GM21619 (cell line): ENCODE results near the gene GRM7.

Experiments
- ATAC-seq: cut with Tn5 transposase; IDR thresholded peaks from one replicate; pipeline ENCODE4 v1.9.1; 2021; ENCODE audit not compliant: unreplicated experiment

The GRM7 gene

DNA sequence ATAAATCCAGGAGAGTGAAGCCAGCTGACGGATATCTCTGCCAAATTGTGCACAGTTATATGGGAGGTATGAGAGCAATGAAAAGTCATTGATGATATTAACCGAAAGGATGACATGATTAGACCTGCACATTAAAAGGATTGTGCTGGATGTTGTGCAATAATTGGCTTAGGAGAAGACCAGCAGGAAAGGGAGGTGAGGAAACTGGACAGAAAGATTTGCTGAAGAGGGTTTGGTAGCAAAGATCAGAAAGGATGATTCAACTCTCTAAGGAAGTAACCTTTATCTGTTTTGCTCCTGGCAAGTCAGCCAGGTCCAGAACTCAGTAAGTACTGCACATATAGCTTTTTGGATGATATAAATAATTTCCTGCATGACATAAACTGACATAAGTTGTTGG is 704.7 kb downstream of the GRM7 start:
- no peak for ATAC-seq

DNA sequence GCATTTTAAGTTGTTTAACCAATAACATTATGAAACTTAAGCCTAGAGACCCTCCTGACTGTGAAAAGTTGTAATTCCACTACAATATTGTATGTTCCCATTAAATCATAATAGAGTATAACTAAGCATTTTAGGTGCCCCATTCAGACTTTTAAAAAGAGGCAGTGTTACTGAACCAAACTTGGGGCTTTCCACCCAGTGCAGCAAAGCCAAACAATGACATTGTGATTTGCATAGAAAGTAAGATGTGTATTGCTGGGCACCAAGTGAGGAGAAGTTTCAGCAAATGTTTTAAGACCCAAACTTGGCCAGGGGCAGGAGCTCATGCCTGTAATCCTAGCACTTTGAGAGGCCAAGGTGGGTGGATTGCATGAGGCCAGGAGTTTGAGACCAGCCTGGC is 706.2 kb downstream of the GRM7 start:
- ATAC-seq, result no peak

- no peak for ATAC-seq
Measured at GRCh38 chr3:7568526-7569184, 707.7 kb downstream of the GRM7 start.

GRCh38 chr3:7573330-7573729 is 712.4 kb downstream of the GRM7 start:
- no peak for ATAC-seq

- ATAC-seq, result no peak
Measured at GRCh38 chr3:7574435-7574834, 713.5 kb downstream of the GRM7 start.

GRCh38 chr3:7576071-7576470 is 715.2 kb downstream of the GRM7 start:
- no peak for ATAC-seq

DNA sequence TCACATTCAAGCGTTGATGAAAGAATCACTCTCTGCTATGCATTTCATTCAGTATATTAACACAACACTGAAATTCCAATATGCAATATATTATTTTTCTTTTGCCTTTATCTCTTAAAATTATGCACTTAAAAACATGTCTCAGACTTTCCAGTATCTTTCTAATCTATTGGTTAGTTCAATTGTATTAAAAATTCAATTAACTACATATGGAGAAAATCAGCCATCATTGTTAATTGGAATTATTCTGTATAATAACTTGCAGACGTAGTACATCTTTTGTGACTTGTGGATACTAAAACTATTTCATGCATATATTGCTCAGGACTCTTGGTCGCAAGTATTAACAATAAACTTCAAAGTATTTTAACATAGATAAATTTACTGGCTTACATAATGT is 715.6 kb downstream of the GRM7 start:
- no peak for ATAC-seq

DNA sequence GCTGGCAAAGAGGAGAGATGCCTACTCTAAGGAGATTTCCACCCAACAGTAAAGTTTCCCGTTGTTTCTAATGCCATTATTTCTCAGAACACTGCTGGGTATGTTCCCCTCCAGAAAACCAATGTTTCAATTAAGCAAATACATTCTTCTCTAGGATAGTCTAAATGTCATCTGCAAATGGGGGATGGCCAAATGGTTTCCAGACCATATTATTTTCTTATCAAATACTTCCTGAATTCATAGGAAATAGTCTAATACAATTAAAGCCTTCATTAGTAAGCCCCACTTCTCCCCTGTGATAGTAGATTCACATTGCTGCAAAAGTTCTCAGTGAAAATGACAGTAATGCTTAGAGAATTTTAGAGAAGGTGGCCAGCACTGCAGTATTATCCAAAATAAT is 716.6 kb downstream of the GRM7 start:
- no peak for ATAC-seq

DNA sequence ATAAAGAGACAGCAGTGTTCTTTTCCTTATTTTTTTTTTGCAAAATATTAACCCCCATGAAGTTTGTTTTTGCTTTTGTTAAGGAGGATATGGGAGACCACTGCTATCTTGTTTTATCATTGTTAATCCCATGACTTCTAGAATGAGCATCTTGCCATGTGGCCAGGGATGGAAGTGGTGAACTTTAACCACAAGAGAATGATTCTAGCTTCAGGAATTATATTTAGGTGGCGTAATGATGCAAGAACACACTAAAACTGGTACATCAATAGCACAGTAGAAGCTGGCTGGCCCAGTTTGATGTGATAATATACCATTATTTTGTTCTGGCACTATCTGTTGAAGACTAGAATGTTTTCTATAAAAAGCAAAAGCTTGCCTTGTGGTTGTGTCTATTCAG is 720.9 kb downstream of the GRM7 start:
- no peak for ATAC-seq

DNA sequence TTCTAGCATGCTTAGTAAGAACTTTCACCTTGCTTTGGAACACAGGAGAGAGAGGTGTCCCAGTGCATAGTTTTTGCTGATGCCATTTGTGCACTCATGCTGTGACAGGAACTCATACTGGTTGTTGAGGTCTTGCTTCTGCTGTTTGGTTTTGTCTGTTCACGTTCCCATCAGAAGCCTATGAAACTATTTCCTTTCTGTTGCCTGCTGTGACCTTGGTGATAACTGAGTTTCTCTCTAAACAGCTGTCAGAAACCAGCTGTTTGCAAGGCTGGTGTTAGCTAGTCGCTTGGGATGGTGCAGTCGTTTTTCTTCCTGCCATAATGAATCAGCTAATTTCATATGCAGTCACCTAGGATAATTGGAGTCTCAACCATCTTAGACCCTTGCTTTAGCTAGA is 724.1 kb downstream of the GRM7 start:
- ATAC-seq, result no peak

DNA sequence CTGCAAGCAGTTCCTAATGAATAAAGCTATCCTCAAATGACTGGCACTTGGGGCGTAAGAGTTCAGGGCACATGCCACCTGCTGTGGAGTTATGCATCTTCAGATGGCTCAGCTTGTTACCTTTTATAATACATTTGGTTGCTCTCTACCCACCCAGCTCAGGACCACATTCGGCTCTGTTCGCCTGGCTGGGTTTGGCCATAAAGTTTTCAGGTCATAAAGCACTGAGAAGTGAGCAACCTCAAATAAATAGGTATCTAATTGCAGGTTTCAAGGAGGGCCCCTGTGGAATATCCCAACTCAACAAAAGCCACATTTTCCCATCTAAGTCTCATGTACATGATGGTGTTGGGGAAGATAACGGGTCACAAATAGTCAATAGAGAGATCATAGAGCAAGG is 727.3 kb downstream of the GRM7 start:
- no peak for ATAC-seq

DNA sequence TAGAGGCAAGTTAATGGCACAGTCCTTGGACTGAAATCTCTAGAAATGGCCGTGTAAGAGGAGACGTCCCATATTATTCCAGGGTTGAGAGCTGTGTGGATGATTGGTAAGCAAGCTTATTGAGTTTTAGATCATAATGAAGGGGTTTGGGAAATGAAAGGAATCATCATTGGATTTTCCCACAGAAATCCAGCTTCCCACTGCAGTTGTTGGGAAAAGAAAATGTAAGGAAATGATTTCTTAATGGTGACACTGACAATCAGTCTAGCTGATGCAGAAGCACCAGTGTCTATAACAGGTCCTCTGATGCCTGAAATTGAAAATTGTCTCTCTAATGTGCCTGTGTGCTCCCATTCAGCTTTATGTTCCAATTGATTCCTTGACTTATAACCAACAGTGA is 728.6 kb downstream of the GRM7 start:
- no peak for ATAC-seq

GRCh38 chr3:7602297-7602696 is 741.4 kb downstream of the GRM7 start:
- no peak for ATAC-seq

- no peak for ATAC-seq
Measured at GRCh38 chr3:7607083-7607482, 746.2 kb downstream of the GRM7 start.

DNA sequence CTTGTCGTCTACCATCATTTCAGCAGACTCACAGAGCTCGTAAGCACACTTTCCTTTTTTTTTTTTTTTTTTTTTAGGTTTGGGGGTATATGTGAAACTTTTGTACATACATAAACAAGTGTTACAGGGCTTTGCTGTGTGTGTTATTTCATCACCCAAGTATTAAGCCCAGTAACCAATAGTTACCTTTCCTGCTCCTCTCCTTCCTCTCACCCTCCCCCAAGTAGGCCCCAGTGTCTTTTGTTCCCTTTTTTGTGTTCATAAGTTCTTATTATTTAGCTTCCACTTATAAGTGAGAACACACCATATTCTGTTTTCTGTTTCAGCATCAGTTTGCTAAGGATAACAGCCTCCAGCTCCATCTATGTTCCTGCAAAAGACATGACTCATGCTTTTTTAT is 746.8 kb downstream of the GRM7 start:
- ATAC-seq, result no peak

DNA sequence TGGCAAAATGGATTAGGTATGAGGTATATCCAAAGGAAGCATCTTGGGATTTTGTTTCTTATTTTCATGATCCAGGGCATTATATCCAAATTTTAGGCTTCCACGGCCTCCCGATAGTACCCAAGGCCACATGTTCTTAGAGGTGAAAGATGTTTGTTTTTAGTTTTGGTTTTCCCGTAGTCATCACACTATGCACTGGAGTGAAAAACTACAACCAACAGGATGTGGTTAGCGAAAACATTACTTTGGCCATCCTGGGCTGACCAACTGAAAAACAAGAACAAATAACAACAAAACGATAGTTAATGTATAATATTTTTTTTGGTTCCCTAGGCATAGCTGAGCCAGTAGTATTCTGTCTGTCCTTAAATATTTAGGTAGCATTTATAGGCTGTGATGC is 749.7 kb downstream of the GRM7 start:
- ATAC-seq, result no peak

DNA sequence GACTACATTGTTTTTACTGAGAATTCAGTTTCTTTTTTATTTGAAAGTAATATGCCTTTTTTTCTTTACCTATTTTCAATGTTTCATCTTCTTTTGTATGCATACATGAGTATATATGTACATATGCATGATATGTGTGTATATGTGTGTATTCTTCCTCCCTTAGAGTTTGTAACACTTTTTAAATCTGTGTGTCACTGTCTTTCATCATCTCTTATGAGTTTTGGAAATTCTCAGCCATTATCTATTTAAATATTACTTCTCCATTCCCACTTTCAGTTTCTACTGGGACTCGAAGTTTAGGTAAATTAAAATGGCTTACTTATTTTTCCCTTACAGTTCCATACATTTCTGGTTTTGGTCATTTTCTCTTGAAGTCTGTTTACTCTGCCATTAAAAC is 754.1 kb downstream of the GRM7 start:
- ATAC-seq, result no peak

DNA sequence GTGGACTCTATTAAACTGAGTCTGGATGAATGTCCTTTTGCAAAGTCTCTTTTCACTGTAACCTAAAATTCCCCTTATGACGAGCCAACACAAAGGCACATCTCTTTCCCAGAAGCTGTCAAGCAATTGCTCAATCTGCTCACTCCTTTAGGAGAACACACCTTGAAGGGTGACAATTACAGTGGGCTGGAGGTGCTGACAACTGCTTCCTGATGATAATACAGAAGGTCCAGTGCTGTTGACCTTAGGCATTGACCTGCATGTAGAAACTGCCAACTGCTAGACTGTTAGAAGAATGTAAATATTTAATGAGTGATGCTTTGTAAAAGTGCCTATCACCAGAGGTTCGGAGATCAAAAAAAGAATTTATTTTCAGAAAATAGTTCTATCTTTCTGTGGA is 757.7 kb downstream of the GRM7 start:
- no peak for ATAC-seq

DNA sequence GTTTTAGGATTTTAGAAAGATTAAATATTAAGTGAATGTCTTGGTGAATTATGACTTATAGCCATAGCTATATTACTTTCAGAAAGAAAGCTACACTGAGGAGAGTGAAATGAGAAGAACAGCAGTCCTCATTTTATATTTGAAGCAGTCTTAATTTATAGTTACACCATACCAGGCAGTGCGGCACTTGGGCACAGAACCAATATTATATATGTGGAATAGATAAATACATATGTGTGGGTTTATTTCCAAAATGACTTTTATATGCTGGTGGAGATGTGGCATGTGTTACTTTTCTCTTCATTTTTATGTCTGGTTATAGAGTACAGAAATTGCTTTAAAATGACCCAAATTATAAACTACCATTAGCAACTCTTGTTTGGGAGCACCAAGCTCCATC is 759.5 kb downstream of the GRM7 start:
- ATAC-seq, result no peak

- no peak for ATAC-seq
Measured at GRCh38 chr3:7621046-7621630, 760.2 kb downstream of the GRM7 start.

- ATAC-seq, result no peak
Measured at GRCh38 chr3:7621651-7622050, 760.7 kb downstream of the GRM7 start.

GRCh38 chr3:7625021-7625420 is 764.1 kb downstream of the GRM7 start:
- no peak for ATAC-seq

GRCh38 chr3:7630351-7630911 is 769.5 kb downstream of the GRM7 start:
- no peak for ATAC-seq
